SKM-1 (cell line): ENCODE data around the gene ZXDC.

Source experiments
- DNase-seq: peaks from one replicate; lab custom pipeline; 2025; ENCODE audit not compliant: unreplicated experiment; lab: John Stamatoyannopoulos, UW

The ZXDC gene

DNA sequence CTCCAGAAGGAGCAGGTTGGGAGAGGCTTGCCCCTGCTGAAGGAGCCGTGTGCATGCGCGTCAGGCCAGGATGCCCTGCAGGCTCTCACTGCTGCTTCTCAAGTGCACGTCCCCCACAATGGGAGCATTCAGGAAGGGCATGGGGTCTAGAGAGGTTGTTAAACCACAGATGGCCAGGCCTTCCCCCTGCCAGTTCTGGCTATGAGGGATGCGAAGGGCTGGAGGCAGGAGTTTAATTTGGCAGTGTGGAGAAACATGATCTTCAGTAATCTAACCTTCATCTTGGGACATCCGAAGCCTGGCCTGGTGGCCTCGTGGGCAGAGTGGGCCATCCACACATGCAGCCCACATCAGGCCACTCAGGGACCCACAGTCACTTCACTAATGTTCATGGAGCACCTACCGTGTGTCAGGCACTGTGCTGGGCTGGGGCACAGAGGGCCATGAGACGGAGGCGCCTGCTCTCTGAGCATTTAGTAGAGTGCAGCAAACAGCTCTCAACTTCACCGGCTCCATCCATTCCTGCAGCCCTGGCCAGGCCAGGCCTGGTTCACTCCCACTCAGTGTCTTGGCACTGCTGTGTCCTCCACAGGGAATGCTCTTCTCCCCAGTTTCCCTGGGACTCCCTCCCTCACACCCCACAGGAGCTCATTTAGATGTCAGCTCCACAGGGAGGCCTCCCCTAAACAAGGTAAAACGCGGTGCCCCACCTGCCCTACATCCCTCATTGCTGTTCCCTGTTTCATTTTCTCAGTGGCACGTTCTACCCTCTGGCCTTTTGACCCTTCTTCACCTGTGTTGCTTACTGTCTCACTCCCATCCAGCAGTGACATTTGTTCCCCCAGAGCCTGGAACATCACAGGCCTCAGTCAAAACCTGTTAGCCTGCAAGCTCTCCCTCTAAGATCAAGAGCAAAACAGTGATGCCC is 77.0 kb downstream of the ZXDC start:
- no peak for DNase-seq

DNA sequence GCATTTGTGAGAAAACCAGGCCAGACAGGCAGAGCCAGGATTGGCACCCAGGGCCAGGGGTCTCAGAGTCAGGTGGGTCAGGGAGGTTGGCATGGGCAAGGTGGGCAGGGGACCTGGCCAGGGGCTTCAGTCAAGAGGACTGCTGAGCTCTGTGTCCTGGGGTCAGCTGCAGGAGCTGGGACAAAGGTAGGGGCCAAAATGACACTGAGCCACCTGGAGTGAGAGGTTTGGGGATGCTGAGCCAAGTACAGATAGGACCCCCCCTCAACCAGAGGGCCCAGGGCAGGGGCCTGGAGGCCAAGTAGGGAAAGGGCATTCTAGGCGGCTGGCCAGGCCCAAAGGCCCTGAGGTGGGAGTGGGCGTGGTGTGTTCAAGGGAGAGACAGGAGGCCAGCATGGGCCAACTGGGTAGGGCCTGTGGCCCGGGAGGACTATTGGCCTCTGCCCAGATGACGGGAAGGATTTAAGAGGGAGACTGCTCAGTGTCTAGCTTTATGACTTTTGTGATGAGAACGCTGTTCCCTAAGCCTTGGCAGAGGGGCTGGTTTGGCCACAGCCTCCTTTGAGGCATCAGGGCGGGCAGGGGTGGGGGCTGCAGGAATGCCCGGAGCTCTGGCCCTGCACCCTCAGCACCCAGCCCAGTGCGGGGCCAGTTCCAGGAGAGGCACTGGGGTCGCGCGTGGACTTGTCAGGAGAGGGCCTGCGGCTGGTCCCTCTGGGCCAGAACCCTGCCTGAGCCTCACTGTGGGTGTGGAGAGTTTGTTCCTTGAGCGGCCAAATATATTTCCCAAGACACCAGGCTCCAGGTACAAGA is 77.9 kb downstream of the ZXDC start:
- no peak for DNase-seq

DNA sequence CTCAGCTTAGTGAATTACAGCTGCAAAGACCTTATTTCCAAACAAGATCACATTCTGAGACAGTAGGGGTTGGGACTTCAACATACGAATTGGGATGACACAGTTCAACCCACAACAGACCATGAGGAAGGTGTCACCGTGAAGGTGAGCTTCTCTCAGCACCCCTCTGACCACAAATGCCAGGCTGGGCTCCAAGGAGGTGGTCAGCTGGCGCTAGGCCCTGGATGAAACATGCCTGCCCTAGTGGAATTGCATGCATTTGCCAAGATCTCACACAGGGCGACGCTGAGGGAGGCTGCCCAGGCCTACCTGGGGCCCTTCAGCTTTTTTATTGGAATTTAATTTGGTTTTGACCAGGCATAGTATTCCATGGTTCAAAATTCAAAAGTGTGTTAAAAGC is 79.2 kb downstream of the ZXDC start:
- no peak for DNase-seq

DNA sequence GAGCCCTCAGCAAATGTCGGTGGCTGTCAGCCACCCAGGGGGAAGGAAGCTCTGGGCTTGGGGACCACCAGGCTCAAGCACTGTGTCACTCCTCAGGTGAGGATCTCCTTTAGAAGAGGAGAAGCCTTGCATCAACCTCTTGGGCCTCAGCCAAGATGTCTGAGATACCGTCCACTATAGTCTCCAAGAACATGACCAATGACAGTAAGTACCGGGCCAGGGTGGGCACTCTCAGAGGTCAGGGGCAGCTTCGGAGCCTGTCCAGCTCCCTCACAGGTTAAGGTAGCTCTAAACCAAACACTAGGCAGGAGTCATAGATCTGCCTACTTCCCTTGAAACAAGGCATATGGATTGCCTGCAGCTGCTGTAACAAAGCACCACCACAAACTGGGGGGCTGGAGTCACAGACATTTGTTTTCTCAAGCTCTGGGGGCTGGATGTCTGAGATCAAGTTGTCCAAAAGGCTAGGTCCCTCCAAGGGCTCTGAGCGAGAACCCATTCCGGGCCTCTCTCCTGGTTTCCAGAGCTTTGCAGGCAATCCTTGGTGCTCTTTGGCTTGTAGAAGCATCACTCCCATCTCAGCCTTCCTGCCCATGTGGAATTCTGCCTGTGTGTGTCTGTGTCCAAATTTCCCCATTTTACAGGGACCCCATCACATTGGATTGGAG is 79.7 kb downstream of the ZXDC start:
- DNase-seq: no peak

DNA sequence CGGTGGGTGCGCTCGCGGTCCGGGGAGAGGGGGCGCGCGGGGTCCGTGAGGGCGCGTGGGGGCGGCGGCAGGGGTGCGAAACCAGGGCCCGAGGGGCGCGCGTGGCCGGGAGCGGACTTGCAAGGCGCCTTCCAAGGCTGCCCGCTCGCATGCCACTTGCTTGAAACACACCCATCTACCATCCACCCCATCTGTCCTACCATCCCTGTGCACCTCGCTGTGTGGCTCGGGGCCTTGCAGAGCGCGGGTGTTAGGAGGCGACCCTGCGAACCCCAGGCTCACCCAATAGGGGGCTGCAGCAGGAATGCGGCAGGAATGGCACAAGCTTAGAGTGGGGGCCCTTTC is 80.7 kb downstream of the ZXDC start:
- no peak for DNase-seq

DNA sequence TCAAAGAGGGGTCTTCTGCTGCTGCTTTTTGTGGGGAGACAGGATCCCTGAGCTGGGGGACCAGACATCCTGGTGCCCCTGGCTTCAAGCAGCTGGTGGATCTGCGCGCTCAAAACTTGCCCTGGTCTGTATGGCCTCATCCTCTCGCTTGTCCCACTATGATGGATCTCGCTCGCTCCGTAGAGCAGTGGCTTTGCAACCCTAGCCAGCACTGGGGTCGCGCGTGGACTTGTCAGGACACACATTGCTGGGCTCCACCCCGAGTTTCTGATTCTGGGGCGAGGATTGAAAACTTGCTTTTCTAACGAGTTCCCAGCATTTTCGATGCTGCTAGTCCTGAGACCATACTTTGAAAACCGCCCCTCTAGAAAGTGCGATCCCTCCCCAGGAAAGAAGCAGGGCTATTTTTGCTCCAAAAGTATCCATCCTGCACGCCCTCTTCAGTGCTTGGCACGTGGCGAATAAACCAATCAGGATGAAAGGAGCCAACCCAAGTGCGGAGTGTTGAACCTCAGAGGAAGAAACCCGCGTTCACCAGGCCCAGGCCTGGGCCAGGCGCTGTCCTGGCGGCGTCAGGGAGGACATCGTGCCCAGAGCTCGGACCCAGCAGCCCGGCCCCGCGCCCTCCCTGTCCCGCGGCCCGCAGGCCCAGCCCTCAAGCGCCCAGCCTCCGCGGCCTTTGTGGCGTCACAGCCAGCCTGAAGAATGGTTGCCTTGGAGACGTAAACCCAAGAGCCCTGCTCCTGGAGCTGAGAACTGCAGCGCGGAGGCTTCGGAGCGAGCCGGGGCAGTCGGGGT is 81.3 kb downstream of the ZXDC start, which contains the start of gene CFAP100:
TSS of gene CFAP100 (plus strand) at position 731 of the 798 bp plus-strand sequence. CDS start 1,092 bp downstream, outside the sequence.
- DNase-seq: no peak

DNA sequence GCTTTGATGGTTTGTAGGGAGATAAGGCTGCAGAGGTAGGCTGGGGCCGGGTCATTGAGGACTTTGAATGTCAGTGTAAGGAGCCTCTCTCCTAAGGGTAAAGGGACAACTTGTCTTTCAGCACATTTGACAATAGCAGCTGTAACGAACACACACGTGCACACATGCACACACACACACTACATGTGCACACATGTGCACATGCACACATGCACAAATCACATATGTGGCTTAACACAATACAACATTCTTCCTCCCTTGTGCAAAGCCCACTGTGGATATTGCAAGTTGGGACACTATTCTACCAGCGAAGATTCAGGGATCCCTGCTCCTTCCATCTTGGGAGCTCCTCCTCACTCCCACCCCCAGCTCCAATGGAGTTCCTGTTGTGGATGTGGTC is 82.1 kb downstream of the ZXDC start:
- no peak for DNase-seq

DNA sequence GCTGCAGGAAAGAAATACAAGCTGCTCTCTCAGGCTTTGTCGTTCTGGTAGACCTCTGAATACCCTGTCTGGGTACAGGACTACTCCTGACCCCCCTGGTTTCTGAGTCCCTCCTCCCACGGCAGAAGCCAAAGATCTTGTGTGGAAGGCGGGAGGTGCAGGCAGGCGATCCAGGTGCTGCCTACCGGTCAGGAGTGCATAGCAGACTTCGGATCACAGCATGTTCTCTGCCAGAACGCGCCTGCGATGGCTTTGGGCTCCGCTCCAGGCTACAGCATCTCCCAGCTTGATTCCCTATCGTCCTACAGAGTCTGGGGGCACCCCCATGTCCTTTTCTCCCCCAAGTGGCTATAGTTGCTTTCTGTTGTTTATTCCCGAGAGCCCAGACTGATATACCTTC is 83.4 kb downstream of the ZXDC start:
- no peak for DNase-seq

DNA sequence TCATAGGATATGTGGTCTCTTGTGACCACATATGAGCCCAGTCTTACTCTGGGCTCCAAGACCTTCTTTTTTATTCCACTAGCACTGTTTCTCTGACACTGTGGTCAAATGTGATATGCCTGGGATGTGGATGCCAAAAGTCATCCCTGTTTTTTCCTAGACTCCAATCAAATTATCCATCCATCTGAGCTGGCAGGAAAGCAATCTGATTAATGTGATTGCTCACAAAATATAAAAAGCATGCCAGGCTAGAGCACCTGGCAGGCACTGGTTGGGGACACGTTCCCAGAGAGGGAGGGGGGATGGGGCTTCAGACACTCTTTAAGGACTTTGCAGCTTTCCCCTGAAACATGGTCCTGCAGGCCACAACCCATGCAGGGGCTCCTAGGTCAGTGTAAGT is 84.1 kb downstream of the ZXDC start:
- no peak for DNase-seq

DNA sequence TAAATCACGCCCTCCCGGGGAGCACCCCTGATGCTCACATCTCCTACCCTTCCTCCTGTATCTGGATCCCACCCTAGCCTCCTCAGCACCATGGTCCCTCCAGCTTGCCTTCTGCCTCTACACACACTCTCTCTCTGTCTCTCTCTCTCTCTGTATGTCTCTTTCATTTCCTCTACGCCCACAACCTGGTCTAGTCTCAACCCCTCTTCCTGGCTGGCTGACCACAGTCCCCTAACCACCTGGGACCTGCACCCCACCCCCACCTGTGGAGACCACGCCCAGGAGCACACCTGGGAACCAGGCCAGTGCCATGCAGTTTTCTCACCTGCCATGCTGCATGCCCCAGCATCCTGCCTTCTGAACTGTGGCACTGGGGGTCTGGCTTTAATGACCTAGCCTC is 84.9 kb downstream of the ZXDC start:
- no peak for DNase-seq

DNA sequence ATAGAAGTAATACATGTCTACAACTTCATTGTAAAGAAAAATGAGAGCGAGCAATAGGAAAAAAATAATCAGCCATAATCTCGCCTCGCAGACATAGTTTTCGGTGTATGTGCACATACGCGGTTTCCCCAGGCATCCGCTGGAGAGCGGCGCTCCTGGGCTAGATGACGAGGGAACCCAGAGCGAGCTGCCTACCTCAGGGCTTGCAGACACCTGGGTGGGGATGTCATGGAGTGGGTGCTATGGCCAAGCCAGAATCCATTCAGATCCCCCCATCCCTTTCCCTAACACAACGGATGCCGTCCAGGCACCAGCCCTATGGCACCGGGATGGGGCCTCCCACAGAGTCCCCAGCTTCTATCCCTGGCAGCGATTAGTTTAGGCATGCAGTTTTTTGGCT is 85.5 kb downstream of the ZXDC start:
- no peak for DNase-seq

DNA sequence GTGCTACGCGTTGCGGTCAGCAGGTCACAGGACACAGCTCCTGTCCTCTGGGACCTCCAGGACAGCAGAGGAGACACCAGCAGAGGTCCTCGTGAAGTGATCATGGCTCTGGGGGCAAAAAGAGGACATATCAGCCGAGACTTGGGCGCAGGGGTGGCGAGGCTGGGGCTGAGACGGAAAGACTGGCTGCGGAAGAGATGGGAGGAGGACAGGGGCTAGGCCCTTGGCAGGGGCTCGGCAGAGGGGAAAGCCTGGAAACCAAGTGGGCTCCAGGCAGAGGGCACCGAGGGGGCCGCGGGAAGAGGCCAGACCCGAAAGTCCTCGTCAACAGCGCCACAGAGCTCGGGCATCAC is 85.9 kb downstream of the ZXDC start:
- DNase-seq: no peak

DNA sequence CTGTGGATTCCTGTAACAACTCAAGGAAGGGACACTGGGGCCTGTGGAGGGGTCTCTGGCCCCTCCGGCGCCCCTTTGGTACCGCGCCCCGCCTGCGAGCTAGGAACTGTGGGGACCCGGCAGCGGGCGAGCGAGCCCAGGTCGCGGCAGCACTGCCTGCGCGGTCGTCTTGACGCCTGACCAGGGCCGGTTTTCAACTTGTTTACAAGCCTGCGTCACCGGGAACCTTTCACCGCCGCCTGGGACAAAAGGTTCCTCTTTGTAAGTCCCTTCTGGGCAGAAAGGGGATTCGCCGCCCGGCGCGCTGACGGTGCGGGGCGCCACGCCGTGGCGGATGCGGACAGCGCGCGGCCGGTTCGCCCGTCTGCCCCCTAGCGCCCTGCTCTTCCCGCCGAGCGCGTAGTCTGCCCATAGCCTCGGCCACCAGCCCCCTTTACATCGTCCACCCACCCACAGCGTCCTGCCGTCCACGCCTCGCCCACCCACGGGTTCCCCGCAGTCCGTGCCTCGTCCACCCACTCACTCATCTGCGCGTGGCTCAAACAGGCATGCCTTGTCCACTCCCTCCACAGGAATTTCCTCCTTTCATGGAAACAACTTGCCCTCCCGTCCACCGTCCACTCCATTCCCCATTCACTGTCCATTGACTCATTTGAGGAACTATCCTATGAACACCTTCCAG is 86.4 kb downstream of the ZXDC start:
- DNase-seq: peak; percentile 89
